Pancreas (tissue), 10 donors: ENCODE measurements around the gene NLGN3. TPM values are rescaled to one million over a fixed set of nuclear protein-coding genes. Genes with fewer than 3 reads are reported as not detected.

Experiments used
- ATAC-seq, 4 donors: fragments of 200-7000 bp; cut with Tn5 transposase; one replicate each; pipeline versions ENCODE4 v1.8.0 to v1.9.1; 2020; ENCODE audit warnings: mild to moderate bottlenecking in 4 of 4, moderate library complexity in 4 of 4
- DNase-seq, 6 donors: peaks; one replicate each; pipeline ENCODE4 v3.0.0-alpha.2; 2020
- FAIRE-seq: peaks from 2 replicates; lab custom pipeline; 2012; peaks lifted over from hg19 to GRCh38; lab: Jason Lieb, UNC
- H3K27ac ChIP-seq, 4 donors: fragments of 200-600 bp; sonication (generic); 1 replicate in 3 of 4; 2 replicates in 1 of 4; pipeline versions ENCODE4 v1.5.0 to v1.8.0; 2020
- H3K27me3 ChIP-seq, 4 donors: fragments of 200-600 bp; one replicate each; pipeline ENCODE4 v1.8.0; 2021
- H3K36me3 ChIP-seq, 3 donors: fragments of 200-600 bp; sonication (generic) in 1 of 3; one replicate each; pipeline versions ENCODE4 v1.5.0 to v1.8.0; 2020 to 2021
- H3K4me1 ChIP-seq, 3 donors: fragments of 200-600 bp; one replicate each; pipeline ENCODE4 v1.8.0; 2021
- H3K4me3 ChIP-seq, 4 donors: fragments of 200-600 bp; sonication (generic) in 2 of 4; one replicate each; pipeline versions ENCODE4 v1.5.0 to v1.8.0; 2020 to 2021
- H3K9me3 ChIP-seq, 4 donors: fragments of 200-600 bp; one replicate each; pipeline ENCODE4 v1.8.0; 2021
- CTCF ChIP-seq, 4 donors: fragments of 200-600 bp; sonication (generic) in 3 of 4; IDR thresholded peaks; one replicate each; pipeline versions ENCODE4 v1.5.0 to v1.8.0; 2021; ENCODE audit warnings: antibody characterized with exemption in 4 of 4
- WGBS, 2 donors: extraction: QIAGEN DNeasy Blood & Tissue Kit; methylation state at CpG; one replicate each; pipeline ENCODE4 v1.1.7; 2013; 5-methylcytosine and 5-hydroxymethylcytosine counted together
- intact Hi-C, 3 donors: fragments of 100-400 bp; cut with DNase I; formaldehyde crosslinking; loops; one replicate each; pipeline versions ENCODE4 v1.11.1 to v1.14.2; 2022
- polyA plus RNA-seq, 2 donors: library from polyadenylated mRNA; stranded (reverse); fragments of 200-250 nt; gene quantifications; one replicate each; pipeline ENCODE4 v1.2.3, GENCODE V29; 2013
- total RNA-seq, 6 donors: library from RNA; stranded (reverse); fragmentation: NEBNext Ultra II Directional in 4 of 6; extraction: Animal tissue kit (Norgen Biotek cat#: 25700) in 4 of 6; gene quantifications; one replicate each; pipeline versions ENCODE4 v1.2.1 to v1.2.4, GENCODE V29; 2021 to 2023
- donor health status: healthy with polysubstance abuse.
- donor health status: DM: no; HTN: no; CAD: no; lungs with moderate emphysema.
- donor health status: DM: no; HTN: no; CAD: no.
- donor health status: control.
- donor health status: control.
- donor health status: Bipolar disorder and iron deficiency.
- donor health status: DM: yes; HTN: yes; CAD: no.
- donor health status: DM: no; HTN: no; CAD: no.
- donor health status: DM: no; HTN: no; CAD: no.
- donor health status: DM: yes; HTN: yes; CAD: no.

The NLGN3 gene
- total and polyA plus RNA-seq, 8 donors, result 0.04 to 0.56 (median 0.21) TPM

GRCh38 chrX:71154641-71155040 lies 10.0 kb downstream of the NLGN3 start:
- WGBS, 2 donors, result 56 to 74% methylated on average over 3 of the region's 3 CpGs
- intact Hi-C loops, result no loop called here
- H3K27ac ChIP-seq, result no peak overlapping the region
- DNase-seq, result no peak
- no peaks in the 10 kb centered on the region for H3K36me3 ChIP-seq
- no peaks in the 10 kb centered on the region for H3K4me1 ChIP-seq
- no peak for FAIRE-seq
- no peak overlapping the region for H3K4me3 ChIP-seq
- no peaks in the 10 kb centered on the region for H3K9me3 ChIP-seq
- no peak for TF ChIP-seq CTCF (IDR thresholded peaks at IDR 0.05)
- ATAC-seq, result no peak
- no peaks in the 10 kb centered on the region for H3K27me3 ChIP-seq

- DNase-seq (no peak), ATAC-seq (no peak), FAIRE-seq (no peak)
- no peaks in the 10 kb centered on the region for H3K36me3 ChIP-seq
- H3K27me3 ChIP-seq, result no peaks in the 10 kb centered on the region
- no peak for TF ChIP-seq CTCF (IDR thresholded peaks at IDR 0.05)
- H3K4me1 ChIP-seq, result no peaks in the 10 kb centered on the region
- no peak overlapping the region for H3K4me3 ChIP-seq
- intact Hi-C loops, result no loop called here
- 86 to 87% methylated on average over 6 of the region's 6 CpGs for WGBS, 2 donors
- no peaks in the 10 kb centered on the region for H3K9me3 ChIP-seq
- no peak overlapping the region for H3K27ac ChIP-seq
Observed at GRCh38 chrX:71158603-71159002, 14.0 kb downstream of the NLGN3 start.

GRCh38 chrX:71159335-71159734 lies 14.7 kb downstream of the NLGN3 start:
- TF ChIP-seq CTCF (IDR thresholded peaks at IDR 0.05), result no peak
- ATAC-seq, result no peak
- H3K9me3 ChIP-seq, result no peaks in the 10 kb centered on the region
- no peak overlapping the region for H3K27ac ChIP-seq
- H3K4me3 ChIP-seq, result no peak overlapping the region
- intact Hi-C loops, result no loop called here
- DNase-seq, result no peak
- WGBS, 2 donors, result 76% methylated on average over 5 of the region's 5 CpGs
- H3K36me3 ChIP-seq, result no peaks in the 10 kb centered on the region
- no peaks in the 10 kb centered on the region for H3K27me3 ChIP-seq
- H3K4me1 ChIP-seq, result no peaks in the 10 kb centered on the region
- no peak for FAIRE-seq

GRCh38 chrX:71160475-71160874 lies 15.8 kb downstream of the NLGN3 start:
- no peak for ATAC-seq
- WGBS, 2 donors, result 84 to 88% methylated on average over 3 of the region's 3 CpGs
- no peak for FAIRE-seq
- DNase-seq, result no peak
- H3K27me3 ChIP-seq, result no peaks in the 10 kb centered on the region
- no peaks in the 10 kb centered on the region for H3K4me1 ChIP-seq
- H3K4me3 ChIP-seq, result no peak overlapping the region
- no peak for TF ChIP-seq CTCF (IDR thresholded peaks at IDR 0.05)
- no peaks in the 10 kb centered on the region for H3K9me3 ChIP-seq
- intact Hi-C loops, result no loop called here
- no peaks in the 10 kb centered on the region for H3K36me3 ChIP-seq
- no peak overlapping the region for H3K27ac ChIP-seq

GRCh38 chrX:71162981-71163380 lies 18.3 kb downstream of the NLGN3 start:
- 76 to 94% methylated on average over 4 of the region's 4 CpGs for WGBS, 2 donors
- no peak overlapping the region for H3K4me3 ChIP-seq
- DNase-seq (no peak), ATAC-seq (no peak), FAIRE-seq (no peak)
- intact Hi-C loops, result no loop called here
- no peak overlapping the region for H3K27ac ChIP-seq
- TF ChIP-seq CTCF (IDR thresholded peaks at IDR 0.05), result no peak
- no peaks in the 10 kb centered on the region for H3K4me1 ChIP-seq
- H3K36me3 ChIP-seq, result no peaks in the 10 kb centered on the region
- H3K9me3 ChIP-seq, result no peaks in the 10 kb centered on the region
- H3K27me3 ChIP-seq, result no peaks in the 10 kb centered on the region
